Stimulated activated CD8-positive, alpha-beta memory T cell treated with anti-CD3 and anti-CD28 coated beads, Interleukin-4, amount 100 ng/mL, for 4 hours (primary cell): ENCODE measurements around the gene BIRC7.
A peak's percentile ranks its signal among the peaks of the same experiment; 100 is the strongest.
"Not testable (repeated sequence)": the region's sequence is repeated elsewhere in the genome, so short reads cannot be mapped to it uniquely, and the experiment has no call there.

Experiments used
- DNase-seq, 2 donors: peaks; one replicate each; pipeline ENCODE4 v3.0.0-alpha.2; 2020; ENCODE audit warnings: low read depth in 2 of 2, low spot score in 1 of 2

BIRC7 gene

GRCh38 chr20:63206878-63207277, 28.8 kb upstream of the BIRC7 start:
- no peak for DNase-seq

- no peak for DNase-seq
Observed at GRCh38 chr20:63208346-63208909, 27.3 kb upstream of the BIRC7 start.

DNA sequence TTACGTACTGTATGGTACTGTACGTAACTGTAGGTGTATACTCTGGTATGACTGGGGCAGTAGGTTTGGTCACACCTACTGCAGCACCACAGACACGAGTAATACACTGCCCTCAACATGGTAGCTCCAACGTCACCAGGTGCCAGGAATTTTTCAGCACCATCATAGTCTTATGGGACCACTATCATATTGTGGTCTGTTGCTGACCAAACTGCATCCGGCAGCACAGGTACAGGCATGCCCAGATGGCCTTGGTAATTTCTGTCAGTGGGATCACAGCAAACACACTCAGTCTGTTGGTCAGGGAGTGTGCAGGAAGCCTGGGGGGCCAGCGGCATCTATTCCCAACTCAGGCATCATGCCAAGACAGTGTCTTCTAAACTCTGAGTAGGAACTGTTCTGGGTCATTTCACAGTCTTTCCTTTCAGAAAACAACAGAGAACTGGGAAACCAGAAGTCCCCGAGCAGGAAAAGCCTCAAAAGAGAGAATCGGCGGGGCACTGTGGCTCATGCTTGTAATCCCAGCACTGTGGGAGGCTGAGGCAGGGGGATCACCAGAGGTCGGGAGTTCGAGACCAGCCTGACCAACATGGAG, 25.6 kb upstream of the BIRC7 start:
- DNase-seq, result no peak

DNA sequence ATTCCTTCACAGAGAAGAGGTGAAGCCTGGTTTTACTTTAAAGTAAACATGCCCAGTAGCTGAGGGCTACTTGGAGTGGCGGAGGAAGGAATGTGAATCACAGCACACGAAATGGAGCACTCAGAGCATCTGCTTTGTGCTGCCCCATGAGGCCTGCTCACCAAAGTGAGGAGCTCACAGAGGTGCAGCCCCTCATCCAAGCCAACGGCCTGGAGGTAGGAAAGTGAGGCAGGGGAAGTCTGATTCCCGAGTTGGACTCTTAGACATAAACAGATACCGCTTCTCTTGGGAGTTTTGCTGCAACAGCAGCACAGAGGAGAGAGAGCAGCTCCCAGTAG, 23.3 kb upstream of the BIRC7 start:
- no peak for DNase-seq

- DNase-seq, result no peak
Observed at GRCh38 chr20:63212792-63213191, 22.9 kb upstream of the BIRC7 start.

DNA sequence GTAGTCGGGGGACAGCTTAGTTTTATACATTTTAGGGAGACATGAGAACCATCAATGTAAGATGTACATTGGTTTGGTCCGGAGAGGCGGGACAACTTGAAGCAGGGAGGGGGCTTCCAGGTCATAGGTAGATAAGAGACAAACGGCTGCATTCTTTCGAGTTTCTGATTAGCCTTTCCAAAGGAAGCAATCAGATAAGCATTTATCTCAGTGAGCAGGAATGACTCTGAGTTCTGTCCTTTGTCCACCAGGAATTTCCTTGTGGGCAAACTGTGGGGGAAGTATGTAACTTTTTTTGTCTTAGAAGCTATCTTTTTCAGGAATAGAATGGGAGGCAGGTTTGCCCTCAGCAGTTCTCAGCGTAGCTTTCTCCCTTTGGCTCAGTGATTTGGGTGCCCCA, 21.2 kb upstream of the BIRC7 start:
- DNase-seq, result no peak

DNA sequence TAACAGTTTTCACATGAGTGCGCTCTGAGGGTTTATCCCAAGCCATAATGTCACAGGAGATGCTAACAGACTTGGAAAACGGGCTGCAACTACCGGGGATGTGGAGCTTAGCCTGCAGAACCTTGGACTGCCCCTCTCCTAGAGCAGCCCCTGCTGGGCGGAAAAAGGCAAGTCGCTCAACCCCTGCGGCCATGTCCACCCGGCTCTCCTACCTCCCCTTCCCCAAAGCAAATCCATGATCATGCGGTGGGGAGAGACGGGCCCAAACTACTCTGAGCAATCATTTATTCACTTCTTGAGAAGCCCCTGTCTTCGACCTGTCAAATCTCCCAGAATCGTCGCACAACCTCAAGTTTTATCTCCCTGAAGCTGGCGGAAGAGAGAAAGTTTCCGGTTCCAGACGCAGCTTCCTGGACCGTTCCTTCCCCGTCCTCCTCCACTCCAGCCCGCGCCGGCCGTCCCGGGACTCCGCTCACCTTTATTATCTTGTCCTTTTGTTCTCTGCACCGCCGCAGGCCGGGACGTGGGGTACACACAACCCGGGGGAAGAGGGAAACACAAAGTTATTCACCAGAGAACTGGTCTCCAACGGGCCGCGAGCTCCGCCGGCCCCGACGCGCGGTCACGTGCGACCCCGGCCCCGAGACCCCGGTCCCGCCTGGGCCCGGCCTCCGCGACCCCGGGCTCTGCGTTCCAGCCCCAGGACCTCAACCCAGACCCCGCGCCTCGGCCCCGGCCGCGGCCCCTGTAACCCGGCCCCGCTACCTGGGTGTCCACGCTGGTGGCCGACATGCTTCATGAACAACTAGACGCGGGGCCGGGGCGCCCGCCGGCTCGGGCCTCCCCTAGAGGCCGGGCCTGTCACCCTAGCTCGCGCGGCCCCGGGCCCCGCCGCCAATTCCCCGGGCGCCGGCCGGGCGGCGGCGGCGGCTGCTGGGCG, 20.3 kb upstream of the BIRC7 start:
- DNase-seq, result no peak

DNA sequence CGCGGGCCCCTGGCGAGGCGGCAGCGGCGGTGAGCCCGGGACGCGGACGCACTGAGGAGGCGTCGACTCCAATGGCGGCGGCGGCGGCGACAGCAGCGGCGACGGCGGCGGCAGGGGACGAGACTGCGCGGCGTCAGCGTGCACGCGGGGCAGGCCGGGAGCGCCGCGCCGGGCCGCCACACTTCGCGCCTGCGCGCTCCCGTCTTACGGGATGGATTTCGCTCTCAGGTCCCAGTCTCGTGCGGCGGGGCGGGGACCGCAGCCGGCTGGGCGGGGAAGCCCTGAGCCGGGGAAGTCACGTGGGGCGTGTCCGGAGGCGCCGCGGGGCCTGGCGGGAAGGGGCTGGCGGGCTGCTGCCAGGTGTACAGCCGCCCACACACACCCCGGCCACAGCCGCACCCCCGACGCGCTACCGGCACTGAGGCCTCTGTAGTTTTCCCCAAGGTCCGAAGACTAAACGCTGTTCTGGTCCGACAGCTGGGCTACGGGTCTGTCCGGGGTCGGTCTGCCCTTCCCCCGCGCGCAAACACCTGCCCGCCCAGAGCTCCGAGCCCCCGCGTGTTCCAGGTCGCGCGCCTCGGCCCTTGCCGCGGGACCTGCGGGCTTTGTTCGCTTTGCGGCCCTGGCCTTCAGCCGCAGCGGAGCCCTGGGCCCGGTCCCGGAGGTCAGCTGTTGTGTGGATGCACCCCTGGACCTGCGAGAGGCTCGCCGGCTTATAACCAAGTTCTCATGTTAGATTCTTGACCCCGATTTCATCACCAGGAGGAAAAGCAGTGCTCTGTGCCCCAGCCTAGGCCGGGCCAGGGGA, 19.5 kb upstream of the BIRC7 start, which contains the start of gene YTHDF1:
YTHDF1 (minus strand) TSS at position 91 of the 808 bp plus-strand sequence. CDS start 239 bp downstream, outside the sequence.
- DNase-seq, result peak; percentile 84 to 92

DNA sequence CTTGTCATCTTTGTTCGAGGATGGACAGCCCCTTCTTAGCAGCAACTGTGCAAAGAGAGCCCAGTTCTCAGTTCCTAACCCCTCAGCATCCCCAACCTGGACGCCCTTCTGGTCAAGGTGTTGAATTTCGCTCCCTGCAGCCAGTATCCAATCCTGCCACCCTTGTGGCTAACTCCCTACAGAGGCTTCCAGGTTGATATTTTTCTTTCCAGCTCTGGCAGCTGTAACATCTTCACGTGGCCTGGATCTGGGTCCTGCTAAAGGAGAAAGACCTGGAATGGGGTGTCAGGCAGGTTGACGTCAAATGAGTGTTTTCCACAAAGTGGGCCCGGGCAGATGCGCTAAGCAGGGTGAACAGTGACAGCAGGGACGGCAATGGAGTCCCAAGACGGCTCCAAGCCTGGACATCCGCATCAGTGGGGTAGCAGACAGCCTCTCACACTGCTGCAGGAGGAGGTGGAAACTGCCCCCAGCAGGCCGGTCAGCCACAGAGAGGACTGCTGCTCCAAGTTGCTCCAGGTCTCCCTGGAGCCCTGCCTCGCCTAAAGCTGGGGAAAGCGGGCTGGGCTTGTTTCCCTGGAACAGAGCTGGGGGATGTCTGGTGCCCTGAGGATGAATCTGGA, 18.7 kb upstream of the BIRC7 start:
- no peak for DNase-seq

GRCh38 chr20:63217706-63218105, 18.0 kb upstream of the BIRC7 start:
- no peak for DNase-seq

DNA sequence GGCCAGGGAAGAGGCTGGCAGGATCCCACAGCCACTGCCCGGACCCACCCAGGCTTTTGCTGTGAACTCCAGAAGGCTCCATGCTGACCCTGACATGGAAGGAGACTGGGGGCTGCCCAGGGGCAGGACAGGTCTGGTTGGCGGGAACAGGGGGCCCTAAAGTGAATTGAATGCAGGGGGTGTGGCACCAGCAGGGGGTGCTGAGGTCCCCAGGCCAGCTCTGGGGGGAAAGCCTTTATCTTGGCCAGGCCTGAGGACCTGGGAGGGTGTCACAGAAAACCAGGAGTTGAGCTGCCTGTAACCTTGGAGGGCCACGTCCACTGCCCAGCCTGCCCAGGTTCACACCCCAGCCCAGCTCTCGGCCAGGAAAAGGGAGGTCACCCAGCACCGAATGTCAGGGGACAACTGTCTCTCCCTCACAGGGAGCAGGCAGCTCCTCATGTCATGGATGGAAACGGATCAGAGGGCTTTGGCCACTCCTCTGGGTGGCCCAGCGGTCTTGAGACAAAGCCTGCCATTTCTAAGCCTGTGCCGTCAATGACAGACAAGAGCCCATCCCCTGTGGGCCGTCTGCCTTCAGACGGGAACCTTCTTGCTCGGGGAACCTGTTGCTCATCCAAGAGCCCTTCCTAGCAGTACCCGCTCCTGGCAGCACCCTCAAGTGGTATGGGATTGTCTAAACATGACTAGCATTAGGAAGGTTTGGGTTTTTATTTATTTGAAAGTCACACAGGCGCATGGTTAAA, 16.8 kb upstream of the BIRC7 start:
- DNase-seq, result no peak

GRCh38 chr20:63219447-63219821, 16.3 kb upstream of the BIRC7 start:
- no peak for DNase-seq

- DNase-seq, result no peak
Observed at GRCh38 chr20:63219866-63220521, 15.7 kb upstream of the BIRC7 start.

DNA sequence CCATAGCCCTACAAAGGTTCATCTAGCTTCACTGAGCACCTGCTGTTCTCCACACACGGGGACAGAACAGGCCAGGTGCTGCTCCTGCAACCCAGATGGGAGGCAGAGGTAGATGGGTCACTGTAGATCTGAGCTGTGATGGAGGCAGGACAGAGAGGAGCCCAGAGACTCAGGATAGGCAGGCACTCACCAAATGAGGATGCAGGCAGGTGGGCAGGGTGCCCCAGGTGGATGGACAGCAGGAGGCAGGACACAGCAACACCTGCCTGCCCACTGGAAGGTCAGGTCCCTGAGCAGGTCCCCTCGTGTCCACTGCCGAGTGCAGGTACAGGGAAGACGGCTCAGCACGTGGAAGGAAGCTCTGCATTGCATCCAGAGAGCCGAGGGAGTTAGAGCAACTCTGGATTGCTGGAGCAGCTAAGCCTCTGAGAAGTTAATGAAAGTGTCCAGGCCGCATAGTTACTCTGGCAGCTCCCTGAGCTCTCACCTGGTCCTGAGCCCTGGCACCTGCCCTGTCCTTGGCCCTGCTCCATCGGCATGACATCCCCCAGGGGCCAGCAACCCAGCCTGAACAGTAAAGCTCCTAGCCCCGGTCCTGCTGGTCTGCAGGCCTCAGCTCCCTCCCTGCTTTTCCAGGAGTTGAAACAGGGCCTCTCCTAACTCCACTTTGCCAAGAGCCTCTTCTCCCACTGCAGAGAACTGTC, 14.9 kb upstream of the BIRC7 start:
- no peak for DNase-seq

GRCh38 chr20:63221400-63222053, 14.2 kb upstream of the BIRC7 start:
- DNase-seq, result not testable (repeated sequence)

GRCh38 chr20:63222541-63222940, 13.2 kb upstream of the BIRC7 start:
- no peak for DNase-seq

DNA sequence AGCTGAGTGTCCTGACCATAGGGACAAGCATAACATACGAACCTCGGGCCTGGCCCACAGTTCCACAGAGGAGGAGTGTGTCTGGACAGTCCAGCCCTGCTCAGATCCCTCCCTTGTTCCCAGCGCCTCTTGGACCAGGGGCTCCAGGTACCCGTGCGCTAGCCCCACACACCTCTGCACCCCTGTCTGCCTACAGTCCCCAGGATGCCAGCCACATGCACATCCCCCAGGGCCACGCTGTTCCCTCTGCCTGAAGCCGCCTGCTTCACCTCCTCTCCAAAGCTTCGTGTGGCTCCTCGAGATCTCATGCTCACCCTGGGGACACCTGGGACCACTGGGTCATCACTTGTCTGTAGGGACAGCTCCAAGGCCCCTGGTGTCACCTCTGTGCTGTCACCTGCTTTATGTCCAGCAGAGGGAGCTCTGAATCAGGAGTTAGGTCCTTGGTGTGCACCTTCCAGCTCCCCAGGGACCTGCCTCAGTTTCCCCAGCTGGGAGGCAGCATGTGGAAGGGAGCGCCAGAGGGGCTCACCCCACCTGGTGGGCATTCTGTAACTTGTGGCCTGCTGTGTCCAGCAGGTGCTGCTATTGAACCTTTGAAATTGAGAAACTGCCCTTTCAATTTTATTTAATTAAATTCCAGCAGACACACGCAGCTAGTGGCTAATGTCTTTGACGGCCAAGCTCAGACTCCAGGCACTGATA, 12.4 kb upstream of the BIRC7 start:
- no peak for DNase-seq

DNA sequence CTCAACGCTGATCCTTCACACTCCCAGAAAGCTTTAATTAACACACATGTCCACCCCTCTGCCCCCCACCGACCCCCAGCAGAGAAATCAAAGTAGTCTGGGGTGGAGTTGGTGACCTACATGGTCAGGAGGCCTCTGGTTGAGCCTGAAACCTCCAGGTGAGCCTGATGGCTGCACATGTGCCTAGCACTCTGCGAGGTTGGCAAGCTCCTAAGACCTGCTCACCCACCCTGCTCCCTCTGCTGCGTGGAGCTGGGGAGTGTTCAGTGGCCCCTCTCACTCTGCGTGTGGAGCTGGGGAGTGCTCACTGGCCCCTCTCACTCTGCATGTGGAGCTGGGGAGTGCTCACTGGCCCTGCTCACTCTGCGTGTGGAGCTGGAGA, 11.9 kb upstream of the BIRC7 start:
- no peak for DNase-seq
